ENCODE data around the gene VWA7. TPM values are rescaled to one million over a fixed set of nuclear protein-coding genes. Genes with fewer than 3 reads are reported as not detected.

VWA7 gene
- polyA plus RNA-seq, 2 of the 4 experiments (the other 2 are of a cell fraction): 1.1 TPM

DNA sequence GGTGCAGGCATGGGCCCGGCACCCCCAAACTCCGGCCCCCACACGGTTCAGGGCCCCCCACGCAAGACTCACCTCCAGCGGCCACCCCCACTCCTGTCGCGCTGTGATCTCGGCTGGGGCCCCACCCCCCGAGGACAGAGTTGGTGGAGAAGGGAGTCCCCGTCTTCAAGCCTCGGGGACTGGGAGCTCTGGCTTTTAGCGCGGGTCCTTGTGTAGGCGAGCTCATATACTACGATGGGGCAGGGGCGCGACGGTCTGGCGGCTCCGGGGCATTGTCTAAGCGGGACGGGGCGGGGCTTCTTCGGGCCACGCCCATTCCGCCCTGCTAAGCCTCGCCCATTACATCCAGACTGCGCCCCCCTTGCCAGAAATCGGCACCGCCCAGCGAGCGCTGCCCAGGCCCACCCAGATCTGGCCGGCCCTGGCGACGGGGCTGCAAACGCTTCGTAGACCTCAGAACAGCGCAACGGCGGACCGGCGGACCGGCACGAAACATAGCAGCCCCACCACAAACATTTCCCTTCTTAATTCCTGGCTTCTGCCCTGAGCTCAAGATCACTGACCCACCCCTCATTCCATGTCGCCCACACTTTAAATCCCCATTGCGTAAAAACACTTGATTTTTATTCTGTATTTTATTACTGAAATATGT lies 47.0 kb downstream of the VWA7 start (continued):
- TF ChIP-seq, protein P1, sequence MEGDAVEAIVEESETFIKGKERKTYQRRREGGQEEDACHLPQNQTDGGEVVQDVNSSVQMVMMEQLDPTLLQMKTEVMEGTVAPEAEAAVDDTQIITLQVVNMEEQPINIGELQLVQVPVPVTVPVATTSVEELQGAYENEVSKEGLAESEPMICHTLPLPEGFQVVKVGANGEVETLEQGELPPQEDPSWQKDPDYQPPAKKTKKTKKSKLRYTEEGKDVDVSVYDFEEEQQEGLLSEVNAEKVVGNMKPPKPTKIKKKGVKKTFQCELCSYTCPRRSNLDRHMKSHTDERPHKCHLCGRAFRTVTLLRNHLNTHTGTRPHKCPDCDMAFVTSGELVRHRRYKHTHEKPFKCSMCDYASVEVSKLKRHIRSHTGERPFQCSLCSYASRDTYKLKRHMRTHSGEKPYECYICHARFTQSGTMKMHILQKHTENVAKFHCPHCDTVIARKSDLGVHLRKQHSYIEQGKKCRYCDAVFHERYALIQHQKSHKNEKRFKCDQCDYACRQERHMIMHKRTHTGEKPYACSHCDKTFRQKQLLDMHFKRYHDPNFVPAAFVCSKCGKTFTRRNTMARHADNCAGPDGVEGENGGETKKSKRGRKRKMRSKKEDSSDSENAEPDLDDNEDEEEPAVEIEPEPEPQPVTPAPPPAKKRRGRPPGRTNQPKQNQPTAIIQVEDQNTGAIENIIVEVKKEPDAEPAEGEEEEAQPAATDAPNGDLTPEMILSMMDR (IDR thresholded peaks at IDR 0.05): no peak
- TF ChIP-seq BHLHE40 (IDR thresholded peaks at IDR 0.05; ENCODE audit: low read depth, low read length) (no peak), POLR2A (IDR thresholded peaks at IDR 0.05; ENCODE audit: low read length) (no peak), NPAS2 (CRISPR knock-in tag; IDR thresholded peaks at IDR 0.05; ENCODE audit: borderline replicate concordance) (no peak), EP300 (IDR thresholded peaks at IDR 0.05) (no peak), TP53 (CRISPR knock-in tag; IDR thresholded peaks at IDR 0.05) (no peak), HOXA7 (CRISPR knock-in tag; IDR thresholded peaks at IDR 0.05) (peak; percentile 76; the same call in 1 of the 2 replicates), MAFK (IDR thresholded peaks at IDR 0.05; ENCODE audit: partially characterized antibody) (no peak), MAZ (IDR thresholded peaks at IDR 0.05; ENCODE audit: borderline replicate concordance, low read depth, low read length) (no peak), FOSB (CRISPR knock-in tag; IDR thresholded peaks at IDR 0.05) (peak; percentile 86), RCOR1 (IDR thresholded peaks at IDR 0.05; ENCODE audit: low read depth, low read length) (no peak), CHD2 (IDR thresholded peaks at IDR 0.05; ENCODE audit: low read length, partially characterized antibody) (no peak), NR3C1 (IDR thresholded peaks at IDR 0.05) (no peak)
- TF ChIP-seq, protein P2, sequence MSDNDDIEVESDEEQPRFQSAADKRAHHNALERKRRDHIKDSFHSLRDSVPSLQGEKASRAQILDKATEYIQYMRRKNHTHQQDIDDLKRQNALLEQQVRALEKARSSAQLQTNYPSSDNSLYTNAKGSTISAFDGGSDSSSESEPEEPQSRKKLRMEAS (IDR thresholded peaks at IDR 0.05): no peak
- TF ChIP-seq, protein P3, sequence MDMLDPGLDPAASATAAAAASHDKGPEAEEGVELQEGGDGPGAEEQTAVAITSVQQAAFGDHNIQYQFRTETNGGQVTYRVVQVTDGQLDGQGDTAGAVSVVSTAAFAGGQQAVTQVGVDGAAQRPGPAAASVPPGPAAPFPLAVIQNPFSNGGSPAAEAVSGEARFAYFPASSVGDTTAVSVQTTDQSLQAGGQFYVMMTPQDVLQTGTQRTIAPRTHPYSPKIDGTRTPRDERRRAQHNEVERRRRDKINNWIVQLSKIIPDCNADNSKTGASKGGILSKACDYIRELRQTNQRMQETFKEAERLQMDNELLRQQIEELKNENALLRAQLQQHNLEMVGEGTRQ (IDR thresholded peaks at IDR 0.05): no peak

DNA sequence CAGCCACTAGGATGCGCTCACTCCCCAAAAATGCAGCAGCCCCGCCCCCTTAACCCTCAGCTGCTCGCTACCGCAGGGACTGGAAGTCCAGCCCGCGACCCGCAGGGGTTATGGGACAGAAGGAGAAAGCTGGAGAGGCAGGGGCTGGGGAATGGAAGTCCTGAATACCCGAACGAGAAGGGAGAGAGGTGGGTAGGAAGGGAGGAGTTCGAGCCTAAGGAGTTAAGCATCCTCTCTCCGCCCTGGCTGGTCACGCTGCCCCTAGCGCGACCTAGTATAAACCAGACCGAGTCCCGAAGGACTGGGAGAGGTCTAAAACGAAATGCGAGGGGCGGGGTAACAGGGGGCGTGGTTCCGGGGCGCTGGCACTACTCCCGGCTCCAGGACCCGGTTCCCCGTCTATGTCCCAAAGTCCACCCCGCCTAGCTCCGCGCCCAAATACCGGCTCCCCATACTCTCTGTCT lies 47.6 kb downstream of the VWA7 start:
- TF ChIP-seq HOXB5 (CRISPR knock-in tag; IDR thresholded peaks at IDR 0.05) (peak; percentile 39; the same call in 1 of the 2 replicates), RARB (CRISPR knock-in tag; IDR thresholded peaks at IDR 0.05) (no peak), POLR2AphosphoS2 (conservative IDR thresholded peaks at IDR 0.05; ENCODE audit: low read length) (no peak), POLR2A (IDR thresholded peaks at IDR 0.05; ENCODE audit: low read length) (peak; percentile 35), SMC3 (IDR thresholded peaks at IDR 0.05) (peak; percentile 66), HOXA7 (CRISPR knock-in tag; IDR thresholded peaks at IDR 0.05) (no peak), KDM5A (IDR thresholded peaks at IDR 0.05) (0 out of 2 replicates have a peak, but pooled peaks have one; percentile 0), RAD21 (conservative IDR thresholded peaks at IDR 0.05 in 1 of 2, IDR thresholded peaks at IDR 0.05 in 1 of 2) (peak; percentile 77 to 85; a peak in 4 of 5 replicates), NPAS2 (CRISPR knock-in tag; IDR thresholded peaks at IDR 0.05; ENCODE audit: borderline replicate concordance) (no peak), SREBF2 (IDR thresholded peaks at IDR 0.05) (no peak), RFX5 (IDR thresholded peaks at IDR 0.05) (no peak), MAZ (IDR thresholded peaks at IDR 0.05; ENCODE audit: borderline replicate concordance, low read depth, low read length) (no peak)
- TF ChIP-seq, protein P1 (IDR thresholded peaks at IDR 0.05): peak; percentile 68
- TF ChIP-seq, protein P2 (IDR thresholded peaks at IDR 0.05): peak; percentile 4
- Histone ChIP-seq H3K9me3 (no peaks in the 10 kb centered on the region), H3K27ac (peak overlapping the region; percentile 76 to 95), H3K4me2 (peak overlapping the region; percentile 83), H3K4me1 (peaks cover 17% of the 10 kb centered on the region), H3K4me3 (peak overlapping the region; percentile 58)
- FAIRE-seq: no peak
- ChIA-PET CTCF (interaction anchor here (0.6 to 4.7 kb wide), 21 partner anchors 10 to 134 kb away, joined by 3 to 30 read pairs (median 5); partner anchors contain the start of genes LSM2, LY6G5C, LY6G6D and MSH5), POLR2A (interaction anchor here (0.9 to 2.0 kb wide), 4 partner anchors 10 to 98 kb away, joined by 3 to 9 read pairs (median 6); partner anchors contain the start of genes ABHD16A, HSPA1A, HSPA1B and HSPA1L)
- peak; percentile 80 to 85 for DNase-seq (ENCODE audit: low read depth in 1 of 2, low spot score in 1 of 2)
- ATAC-seq: peak; percentile 85 to 88
- under 1% methylated on average over 26 of the region's 29 CpGs for WGBS (ENCODE audit: missing lambda C conversion rate)
